ENCODE data around the gene TERT. TPM values are rescaled to one million over a fixed set of nuclear protein-coding genes. Genes with fewer than 3 reads are reported as not detected.

TERT gene
- polyA plus RNA-seq, 1 experiment = not detected

DNA sequence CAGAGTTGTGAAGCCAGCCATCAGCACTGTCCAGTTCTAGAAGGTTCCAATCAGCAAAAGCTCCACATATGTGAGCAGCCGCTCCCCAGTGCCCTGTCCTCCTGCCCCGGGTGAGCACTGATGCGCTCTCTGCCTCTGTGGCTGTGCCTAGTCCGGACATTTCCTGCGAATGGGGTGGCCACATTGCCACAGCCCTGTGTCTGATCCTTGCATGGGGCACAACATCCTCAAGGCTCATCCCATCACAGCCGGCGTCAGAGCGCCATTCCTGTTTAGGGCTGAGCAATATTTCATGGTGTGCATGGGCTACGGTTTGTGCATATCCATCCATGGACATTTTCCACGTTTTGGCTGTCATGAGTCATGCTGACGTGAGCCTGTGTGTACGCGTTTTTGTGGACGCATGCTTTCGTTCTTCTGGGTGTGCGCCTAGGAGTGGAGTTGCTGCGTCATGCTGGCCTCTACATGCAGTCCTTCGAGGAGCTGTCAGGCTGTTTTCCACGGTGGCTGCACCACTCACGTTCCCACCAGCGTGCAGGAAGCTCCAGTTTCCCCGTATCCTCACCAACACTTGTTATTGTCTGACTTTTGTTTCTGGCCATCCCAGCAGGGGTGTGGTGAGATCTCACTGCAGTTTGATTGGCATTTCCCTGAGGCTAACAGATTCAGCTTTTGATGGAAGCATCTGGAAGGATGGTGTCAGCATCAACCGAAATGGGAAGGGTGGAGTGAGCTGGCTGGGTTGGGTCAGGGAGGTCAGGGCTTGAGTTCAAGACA is 79.4 kb downstream of the TERT start:
- no peak for DNase-seq (ENCODE audit: low read depth)
- Histone ChIP-seq H3K4me3 (ENCODE audit: low read depth, low read length) (no peak overlapping the region), H3K27me3 (ENCODE audit: control insufficient read depth, insufficient read depth, low read length) (no peaks in the 10 kb centered on the region), H3K36me3 (ENCODE audit: control insufficient read depth, insufficient read depth, low read length) (no peaks in the 10 kb centered on the region)
- ChIA-PET POLR2A (no interaction called here), CTCF (no interaction called here)
- TF ChIP-seq, protein P1, sequence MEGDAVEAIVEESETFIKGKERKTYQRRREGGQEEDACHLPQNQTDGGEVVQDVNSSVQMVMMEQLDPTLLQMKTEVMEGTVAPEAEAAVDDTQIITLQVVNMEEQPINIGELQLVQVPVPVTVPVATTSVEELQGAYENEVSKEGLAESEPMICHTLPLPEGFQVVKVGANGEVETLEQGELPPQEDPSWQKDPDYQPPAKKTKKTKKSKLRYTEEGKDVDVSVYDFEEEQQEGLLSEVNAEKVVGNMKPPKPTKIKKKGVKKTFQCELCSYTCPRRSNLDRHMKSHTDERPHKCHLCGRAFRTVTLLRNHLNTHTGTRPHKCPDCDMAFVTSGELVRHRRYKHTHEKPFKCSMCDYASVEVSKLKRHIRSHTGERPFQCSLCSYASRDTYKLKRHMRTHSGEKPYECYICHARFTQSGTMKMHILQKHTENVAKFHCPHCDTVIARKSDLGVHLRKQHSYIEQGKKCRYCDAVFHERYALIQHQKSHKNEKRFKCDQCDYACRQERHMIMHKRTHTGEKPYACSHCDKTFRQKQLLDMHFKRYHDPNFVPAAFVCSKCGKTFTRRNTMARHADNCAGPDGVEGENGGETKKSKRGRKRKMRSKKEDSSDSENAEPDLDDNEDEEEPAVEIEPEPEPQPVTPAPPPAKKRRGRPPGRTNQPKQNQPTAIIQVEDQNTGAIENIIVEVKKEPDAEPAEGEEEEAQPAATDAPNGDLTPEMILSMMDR (IDR thresholded peaks at IDR 0.05; ENCODE audit: insufficient read depth, low read depth, low read length) = no peak

DNA sequence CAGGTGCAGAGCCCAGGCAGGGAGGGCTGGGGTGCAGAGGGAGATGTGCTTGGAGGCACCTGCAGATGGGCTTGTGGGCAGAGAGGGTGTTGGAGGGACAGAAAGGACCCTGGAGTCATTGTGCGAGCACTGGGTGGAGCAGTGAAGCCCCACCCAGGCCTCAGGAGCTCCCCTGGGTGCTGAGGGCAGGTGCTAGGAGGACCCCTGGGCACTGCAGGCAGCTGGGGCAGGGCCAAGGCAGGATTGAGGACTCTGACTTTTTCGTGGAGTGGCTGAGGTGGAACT is 80.0 kb downstream of the TERT start:
- Histone ChIP-seq H3K27me3 (ENCODE audit: control insufficient read depth, insufficient read depth, low read length) (no peaks in the 10 kb centered on the region; the same call in 1 of the 2 replicates), H3K4me3 (ENCODE audit: low read depth, low read length) (no peak overlapping the region), H3K36me3 (ENCODE audit: control insufficient read depth, insufficient read depth, low read length) (no peaks in the 10 kb centered on the region)
- DNase-seq (ENCODE audit: low read depth) = no peak
- TF ChIP-seq, protein P1 (IDR thresholded peaks at IDR 0.05; ENCODE audit: insufficient read depth, low read depth, low read length) = no peak
- ChIA-PET POLR2A (no interaction called here), CTCF (no interaction called here)

DNA sequence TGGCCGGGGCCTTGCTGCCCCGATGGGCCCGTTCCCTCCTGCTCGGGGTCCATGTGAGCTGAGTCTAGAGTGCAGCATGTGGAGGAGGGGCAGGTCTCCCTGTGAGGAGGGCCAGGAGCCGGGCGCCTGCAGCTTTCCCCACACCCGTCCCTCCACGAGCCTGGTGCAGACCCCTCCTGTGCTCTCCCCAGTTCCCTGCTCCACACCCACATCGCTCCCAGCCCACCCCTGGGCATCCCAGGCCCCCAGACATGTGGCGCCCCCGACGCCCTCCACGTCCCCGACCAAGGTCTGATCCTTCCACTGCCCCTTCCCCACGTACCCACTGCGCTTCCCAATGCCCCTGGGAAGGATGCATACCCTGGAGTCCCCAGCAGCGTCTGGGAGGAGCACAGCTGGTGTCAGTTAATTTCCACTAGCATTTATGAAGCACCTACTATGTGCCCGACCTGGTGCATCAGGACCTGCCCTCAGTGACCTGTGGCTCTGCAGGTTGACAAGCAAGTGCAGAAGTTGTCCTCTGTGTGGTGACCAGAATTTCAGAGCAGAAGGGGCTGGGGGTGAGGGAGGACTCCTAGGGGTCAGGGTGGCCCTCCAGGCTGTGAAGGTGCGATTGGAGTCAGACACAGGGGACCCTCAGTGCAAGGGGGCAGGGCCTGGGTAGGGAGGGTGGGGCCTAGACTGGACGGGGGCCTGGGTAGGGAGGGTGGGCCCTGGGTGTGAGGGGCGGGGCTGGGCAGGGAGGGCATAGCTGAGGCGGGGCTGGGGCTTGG is 80.5 kb downstream of the TERT start:
- POLR2A ChIA-PET = no interaction called here
- Histone ChIP-seq H3K36me3 (ENCODE audit: control insufficient read depth, insufficient read depth, low read length) (no peaks in the 10 kb centered on the region), H3K4me3 (ENCODE audit: low read depth, low read length) (no peak overlapping the region), H3K27me3 (ENCODE audit: control insufficient read depth, insufficient read depth, low read length) (no peaks in the 10 kb centered on the region; the same call in 1 of the 2 replicates)
- CTCF ChIA-PET = no interaction called here
- TF ChIP-seq, protein P1 (IDR thresholded peaks at IDR 0.05; ENCODE audit: insufficient read depth, low read depth, low read length) = no peak
- no peak for DNase-seq (ENCODE audit: low read depth)

DNA sequence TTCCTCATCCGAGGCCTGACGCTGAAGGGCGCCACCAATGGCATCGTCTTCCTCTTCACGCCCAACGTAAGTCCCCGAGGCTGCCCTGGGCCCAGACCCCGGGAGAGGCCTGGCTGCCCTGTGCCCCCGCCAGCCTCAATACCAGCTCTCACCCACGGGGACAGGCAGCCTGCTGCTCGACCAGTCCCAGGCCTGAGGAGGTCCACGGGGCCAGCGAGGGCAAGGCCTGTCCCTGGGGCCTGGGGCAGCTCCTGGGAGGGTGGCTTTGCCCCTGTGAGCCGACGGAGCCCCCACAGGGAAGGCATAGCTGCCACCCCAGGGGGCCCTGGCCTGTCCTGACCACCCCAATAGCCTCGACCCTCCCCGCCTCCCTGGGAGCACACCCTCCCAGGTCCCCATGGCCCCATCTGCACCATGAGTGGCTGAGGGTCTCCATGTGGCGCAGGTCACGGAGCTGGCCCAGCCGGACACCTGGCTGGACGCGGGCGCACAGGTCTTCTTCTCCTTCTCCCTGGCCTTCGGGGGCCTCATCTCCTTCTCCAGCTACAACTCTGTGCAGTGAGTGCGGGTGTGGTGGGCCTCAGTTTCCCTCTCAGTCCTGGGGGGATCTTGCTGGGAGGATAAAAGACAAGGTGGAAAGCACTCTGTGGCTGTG is 81.2 kb downstream of the TERT start:
- ChIA-PET CTCF (no interaction called here), POLR2A (no interaction called here)

DNA sequence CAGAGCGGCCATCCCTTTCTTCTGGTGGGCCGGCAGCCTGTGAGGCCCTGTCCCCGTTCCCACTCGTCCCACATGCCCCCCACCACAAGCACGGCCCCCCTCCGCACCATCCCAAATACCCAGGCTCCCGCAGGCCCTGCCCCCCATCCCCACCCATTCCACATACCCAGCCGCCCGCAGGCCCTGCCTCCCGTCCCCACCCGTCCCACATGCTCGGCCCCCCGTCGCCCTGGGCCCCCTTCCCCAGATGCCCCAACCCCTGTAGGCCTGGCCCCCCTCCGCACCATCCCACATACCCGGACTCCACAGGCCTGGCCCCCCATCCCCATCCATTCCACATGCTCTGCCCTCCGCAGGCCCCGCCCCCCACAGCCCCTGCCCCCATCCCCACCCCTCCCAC is 82.0 kb downstream of the TERT start:
- no peaks in the 10 kb centered on the region; the same call in none of the 2 replicates for H3K27me3 ChIP-seq (ENCODE audit: control insufficient read depth, insufficient read depth, low read length)
- TF ChIP-seq, protein P1 (IDR thresholded peaks at IDR 0.05; ENCODE audit: insufficient read depth, low read depth, low read length) = no peak
- H3K4me3 ChIP-seq (ENCODE audit: low read depth, low read length) = no peak overlapping the region
- ChIA-PET CTCF (no interaction called here), POLR2A (no interaction called here)
- no peaks in the 10 kb centered on the region for H3K36me3 ChIP-seq (ENCODE audit: control insufficient read depth, insufficient read depth, low read length)
- no peak for DNase-seq (ENCODE audit: low read depth)

More for the DNA sequence above, 81.2 kb downstream of the TERT start:
- Histone ChIP-seq H3K4me3 (ENCODE audit: low read depth, low read length) (no peak overlapping the region), H3K27me3 (ENCODE audit: control insufficient read depth, insufficient read depth, low read length) (no peaks in the 10 kb centered on the region; the same call in 1 of the 2 replicates), H3K36me3 (ENCODE audit: control insufficient read depth, insufficient read depth, low read length) (no peaks in the 10 kb centered on the region)
- TF ChIP-seq, protein P1 (IDR thresholded peaks at IDR 0.05; ENCODE audit: insufficient read depth, low read depth, low read length) = no peak
- no peak for DNase-seq (ENCODE audit: low read depth)

Data from BJ (cell line).